Inflammatory macrophage (primary cell): ENCODE data around the gene PKD1L1.

Experiments used
- DNase-seq, 2 donors: peaks; one replicate each; pipeline ENCODE4 v3.0.0-alpha.2; 2020 to 2022

Gene PKD1L1

DNA sequence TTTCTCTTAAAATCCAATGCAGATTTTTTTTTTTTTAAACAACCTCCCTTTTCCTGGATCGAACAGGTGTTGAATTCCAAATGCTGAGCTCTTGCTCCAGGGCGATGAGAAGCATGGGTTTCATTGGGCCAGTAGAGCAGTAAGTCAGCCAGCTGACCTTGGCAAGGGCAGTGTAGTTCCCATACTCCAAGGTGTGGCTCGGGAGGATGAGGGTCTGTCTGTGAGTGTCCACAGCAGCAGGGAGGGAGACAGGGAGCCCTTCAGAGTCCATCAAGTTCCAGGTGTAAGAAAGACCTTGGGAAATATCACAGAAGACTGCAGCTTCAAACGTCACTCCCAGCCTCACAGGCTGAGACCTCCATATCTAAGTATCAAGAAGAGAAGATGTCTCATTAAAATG is 50.4 kb downstream of the PKD1L1 start:
- no peak for DNase-seq

DNA sequence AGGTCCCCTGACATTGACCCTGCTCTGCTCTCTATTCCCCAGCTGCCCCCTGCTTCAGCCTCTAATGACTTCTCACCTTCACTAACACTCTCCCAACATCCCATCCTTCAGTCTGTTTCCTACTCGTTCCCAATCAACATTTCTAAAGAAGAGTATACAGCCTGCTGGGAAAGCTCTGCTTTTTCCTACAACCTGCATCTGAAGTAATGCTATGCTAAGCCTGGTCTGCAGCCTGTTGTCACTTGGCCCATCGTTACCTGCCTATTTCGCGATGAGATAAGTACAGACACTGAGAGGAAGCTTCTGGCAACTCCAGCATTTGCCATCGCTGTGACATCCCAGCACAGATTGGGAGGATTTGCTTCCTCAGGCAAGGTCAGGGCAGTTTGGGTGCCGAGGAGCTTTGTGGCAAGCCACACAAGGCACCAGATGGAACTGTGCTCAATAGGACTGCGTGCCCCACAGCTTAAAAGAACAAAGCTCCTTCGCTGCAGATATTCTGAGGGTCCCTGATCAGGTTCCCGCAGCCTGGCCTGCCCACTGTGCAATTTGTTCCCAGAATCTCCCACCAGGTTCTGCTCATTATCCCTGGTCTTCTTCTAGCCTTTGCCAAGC is 51.4 kb downstream of the PKD1L1 start:
- no peak for DNase-seq

DNA sequence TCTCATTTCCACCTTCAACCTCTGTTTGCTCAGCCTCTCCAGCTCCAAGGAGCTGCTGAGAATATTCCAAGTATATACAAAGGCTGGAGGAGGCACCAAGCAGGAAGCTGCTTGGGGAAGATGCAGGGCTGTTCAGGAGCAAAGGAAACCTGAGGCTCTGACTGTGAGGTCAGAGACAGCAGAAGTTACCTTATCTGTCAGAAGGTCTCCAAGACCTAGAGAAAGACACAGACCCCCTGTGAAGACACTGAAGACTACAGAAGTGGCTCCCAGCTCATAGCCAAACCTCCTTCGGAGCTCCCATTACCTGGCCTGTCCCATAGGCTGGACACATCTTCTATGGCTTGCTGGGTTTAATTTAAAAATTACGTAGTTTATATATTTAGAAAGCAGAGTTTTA is 53.2 kb downstream of the PKD1L1 start:
- no peak for DNase-seq

DNA sequence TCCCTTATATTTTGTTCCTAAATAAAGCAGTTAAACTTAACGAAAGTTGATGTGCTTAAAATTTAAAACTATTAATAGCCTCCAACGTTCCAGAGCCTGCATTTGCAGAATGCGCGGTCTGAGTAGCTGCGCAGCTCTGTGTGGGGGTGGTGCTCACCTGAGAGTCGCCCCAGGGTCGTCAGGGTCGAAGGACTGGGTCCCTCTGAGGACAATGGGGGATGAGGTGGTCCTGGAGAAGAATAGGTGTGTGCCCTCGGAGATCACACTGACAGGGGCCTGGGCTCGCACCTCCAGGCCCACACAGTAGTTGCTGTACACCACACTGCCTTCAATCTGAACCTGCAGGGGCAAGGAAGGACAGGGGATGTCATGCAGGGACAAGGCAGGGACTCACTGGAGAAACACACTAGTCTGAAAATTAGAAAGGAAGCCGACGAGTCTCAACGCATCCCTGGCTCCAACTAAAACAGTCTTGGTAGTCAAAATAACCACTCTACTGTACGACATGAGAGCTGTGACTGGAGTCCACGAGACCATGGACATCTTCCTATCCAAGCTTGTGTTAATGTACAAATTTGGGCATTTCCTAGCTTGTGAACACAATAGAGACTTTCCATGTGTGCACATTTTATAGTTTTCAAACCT is 54.4 kb downstream of the PKD1L1 start:
- DNase-seq: no peak

DNA sequence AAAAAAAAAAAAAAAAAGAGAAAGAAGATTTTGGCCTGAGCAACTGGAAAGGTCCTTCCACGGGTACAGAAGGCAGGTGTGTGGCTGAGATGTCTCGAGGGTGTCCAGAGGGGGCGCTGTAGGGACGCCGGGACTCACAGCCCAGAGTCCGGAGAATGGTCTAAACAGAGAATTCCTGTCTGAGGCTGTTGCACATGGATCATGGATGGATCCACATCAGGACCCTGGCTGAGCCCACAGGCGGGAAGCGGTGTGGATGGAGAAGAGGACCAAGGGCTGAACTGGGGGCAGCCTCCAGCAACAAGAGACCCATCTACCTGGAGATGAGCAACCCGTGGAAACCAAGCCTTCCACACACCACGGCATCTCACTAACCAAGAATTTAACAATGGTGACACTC is 55.0 kb downstream of the PKD1L1 start:
- no peak for DNase-seq

DNA sequence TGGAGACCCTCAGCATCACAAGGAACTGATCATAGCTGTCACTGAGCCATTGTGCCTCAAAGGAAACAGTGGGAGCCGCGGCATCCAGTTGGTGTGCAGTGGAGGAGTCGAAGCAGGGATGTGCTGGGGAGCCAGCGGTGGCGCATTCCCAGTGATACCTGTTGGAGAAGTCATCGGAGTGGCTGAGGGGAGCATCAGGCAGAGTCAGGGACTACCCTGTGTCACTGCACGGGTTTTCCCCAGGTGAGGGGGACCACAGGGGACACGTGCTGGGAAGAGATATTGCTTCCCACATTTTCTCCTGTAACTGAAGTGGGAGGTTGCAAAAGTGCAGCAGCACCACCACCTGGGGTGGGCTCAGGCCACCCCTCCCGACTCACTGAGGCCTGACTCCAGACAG is 57.7 kb downstream of the PKD1L1 start:
- DNase-seq: no peak

DNA sequence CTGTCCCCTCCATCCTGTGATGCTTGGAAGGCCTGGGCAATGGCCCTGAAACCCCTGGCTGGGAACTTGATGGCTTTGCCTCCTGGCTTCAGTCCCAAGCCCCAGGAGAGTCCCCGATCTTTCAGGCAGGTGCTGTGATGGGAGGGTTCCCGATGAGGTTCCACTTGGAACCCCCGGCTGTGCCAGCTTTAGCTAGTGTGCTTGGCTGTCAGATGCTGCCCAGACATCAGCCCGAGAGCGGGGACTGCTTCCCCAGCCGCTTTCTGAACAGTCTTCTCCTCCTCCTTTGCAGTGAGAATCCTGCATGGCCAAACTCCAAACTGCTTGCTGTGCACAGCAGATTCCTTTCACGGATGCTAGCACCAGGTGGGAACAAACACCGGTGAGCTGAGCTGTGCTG is 58.1 kb downstream of the PKD1L1 start:
- DNase-seq: no peak

DNA sequence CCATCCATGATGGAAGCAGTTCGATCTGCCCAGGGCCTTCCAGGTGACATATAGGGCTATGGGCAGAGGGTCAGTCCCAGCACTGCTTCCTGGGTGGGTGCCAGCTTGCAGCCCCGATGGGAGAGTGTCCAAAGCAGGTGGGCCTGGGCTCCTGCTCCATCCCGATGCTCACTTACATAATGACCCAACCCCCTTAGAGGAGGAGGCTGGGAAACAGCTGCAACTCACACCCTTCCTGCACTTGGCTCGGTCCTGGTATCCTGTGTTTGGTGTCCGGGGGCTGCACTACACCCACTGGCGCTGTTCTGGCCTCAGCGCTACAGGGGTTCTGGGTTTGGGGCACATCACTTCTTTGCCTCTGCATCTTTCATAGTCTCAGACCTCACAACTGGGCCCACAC is 58.5 kb downstream of the PKD1L1 start:
- DNase-seq: no peak

DNA sequence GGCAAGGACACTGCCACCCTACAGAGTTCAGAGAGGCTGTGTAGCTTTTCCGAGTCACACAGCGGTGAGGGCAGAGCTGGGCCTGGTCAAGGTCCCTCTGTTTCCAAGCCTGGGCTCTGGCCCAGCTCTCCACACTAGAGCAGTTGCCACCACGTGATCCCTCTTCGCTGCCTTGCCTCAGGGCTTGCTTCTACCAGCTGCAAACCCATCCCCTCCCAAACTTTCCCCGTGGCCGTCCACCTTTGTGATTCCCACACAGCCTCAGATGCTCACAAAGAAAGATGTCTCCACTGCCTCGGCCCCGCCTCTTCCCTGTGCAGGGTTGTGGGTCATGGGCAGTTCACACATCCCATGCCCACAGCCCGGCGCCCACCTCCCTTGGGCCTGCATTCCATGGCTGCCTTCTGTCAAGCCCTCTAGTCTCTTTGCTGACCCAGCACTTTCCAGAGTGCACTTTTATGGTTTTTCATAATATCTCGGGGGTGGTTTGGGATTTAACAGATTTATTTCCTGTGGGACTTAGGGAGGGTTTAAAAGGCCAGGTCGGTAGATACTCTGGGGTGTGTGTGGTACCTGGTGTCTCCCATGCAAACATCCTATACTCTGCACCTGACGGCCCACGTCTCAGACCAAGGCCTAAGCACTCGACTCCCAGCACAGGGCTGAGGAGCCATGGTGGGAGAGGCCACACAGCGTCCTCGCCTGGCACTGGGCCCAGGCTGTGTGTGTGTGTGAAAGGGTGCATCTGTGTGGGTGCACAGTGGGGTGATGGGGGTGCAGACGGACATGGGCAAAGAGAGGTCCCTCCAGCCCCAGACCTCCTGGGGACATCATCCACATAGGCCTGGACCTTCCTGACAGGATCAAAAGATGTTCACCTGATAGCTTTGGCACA is 59.6 kb downstream of the PKD1L1 start:
- no peak for DNase-seq

DNA sequence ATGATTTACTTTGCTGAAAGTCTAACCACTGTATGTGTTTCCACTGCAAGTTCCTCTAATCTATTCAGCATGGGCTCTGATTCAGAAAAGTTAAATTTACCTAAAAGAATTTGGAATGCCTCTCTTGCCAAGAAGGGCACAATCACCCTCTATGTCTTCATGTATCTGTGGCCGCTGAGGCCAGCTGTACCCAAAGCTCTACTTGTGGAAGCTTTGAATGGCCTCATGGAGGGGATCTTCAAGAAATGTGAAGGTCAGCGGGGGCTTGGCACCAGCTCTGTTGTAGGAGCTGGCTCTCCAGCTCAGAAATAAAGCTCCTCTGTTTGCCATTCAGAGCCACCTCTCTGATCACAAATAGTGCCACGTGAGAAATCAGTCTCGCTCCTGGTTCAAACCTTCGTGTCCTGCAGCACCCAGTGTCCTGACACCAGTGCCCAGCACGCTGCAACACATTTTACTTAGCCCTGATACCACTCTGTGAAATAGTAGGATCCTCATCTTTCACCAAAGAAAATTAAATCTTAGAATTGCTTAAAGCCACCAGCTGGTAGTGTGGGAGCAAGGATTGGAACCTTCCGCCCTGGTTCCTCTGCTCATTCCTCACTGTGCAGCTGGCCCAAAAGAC is 61.1 kb downstream of the PKD1L1 start:
- DNase-seq: no peak

DNA sequence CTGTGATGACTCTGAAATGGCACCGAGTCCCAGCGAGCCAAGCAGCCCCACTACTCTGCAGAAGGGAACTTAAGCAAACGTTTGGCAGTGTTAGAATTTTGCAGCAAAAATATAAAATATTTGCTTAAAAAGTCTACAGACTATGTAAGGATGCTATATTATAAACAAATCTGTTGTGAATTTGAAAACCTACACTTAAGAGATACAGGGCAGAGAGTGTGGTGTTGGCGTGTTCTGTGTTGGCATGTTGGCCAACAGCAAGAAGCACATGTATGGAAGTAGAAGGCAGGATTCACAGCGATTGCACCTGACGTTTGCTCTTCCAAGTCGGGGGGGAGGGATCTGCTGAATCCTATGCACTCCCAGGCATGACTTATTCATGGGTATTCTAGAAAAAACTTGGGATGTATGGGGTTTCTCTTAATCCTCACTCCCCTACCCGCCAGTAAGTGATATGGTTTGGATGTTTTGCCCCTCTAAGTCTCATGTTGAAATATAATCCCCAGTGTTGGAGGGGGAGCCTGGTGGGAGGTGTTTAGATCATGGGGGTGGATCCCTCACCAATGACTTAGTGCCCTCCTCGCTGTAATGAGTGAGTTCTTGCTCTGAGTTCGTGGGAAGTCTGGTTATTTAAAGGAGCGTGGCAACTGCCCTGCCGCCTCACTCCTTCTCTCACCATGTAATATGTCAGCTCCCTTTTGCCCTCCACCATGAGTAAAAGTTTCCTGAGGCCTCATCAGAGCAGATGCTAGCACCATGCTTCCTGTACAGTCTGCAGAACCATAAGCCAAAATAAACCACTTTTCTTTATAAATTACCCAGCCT is 62.1 kb downstream of the PKD1L1 start:
- DNase-seq: no peak

DNA sequence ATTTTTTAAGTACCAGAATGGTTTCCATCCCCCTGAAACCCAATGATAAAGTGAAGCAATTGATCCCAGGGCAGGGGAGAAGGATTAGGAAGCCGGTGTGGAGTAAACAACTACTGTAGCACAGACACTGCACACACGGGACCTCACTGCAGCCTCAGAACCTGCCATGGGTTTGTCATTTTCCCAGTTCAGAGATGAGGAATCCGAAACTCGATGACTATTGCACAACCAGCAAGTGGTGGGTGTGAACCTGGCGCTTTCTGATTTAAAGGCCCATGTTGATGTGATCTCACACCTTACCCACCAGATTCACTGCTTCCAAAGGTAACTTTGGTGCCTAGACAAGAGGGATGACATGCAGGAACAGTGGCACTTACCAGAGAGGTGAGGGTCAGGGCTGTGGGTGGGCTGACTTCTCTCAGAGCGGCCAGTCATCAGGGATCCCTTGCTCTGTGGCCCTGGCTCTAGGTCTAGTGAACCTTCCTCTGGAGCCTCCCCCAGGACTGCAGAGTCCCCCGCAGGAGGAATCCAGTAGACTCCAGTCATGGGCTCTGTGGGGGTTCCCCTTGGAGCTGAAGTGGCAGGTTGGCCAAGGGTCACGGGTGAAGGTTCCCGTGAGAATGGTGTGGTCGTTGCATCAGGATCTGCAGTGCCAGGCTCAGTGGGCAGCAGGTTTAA is 62.8 kb downstream of the PKD1L1 start:
- no peak for DNase-seq

DNA sequence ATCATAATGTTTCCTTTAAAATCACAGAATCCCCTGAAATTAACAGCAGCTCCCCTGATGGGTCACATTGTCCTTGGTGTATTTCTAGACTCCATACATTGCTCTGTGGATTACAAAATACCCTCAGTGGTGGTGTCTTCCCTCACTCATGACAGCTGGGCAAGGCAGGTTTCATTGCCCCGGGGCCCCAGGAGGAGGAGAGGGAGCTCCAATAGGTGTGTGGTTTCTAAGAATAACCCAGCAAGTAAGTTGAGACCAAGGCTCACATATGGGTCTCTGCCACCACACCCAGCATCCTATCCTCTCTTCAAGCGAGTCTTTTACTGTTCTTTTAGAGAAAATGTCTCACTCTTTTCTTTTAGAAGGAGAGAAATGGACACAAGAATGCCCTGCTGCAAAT is 63.6 kb downstream of the PKD1L1 start:
- DNase-seq: no peak

DNA sequence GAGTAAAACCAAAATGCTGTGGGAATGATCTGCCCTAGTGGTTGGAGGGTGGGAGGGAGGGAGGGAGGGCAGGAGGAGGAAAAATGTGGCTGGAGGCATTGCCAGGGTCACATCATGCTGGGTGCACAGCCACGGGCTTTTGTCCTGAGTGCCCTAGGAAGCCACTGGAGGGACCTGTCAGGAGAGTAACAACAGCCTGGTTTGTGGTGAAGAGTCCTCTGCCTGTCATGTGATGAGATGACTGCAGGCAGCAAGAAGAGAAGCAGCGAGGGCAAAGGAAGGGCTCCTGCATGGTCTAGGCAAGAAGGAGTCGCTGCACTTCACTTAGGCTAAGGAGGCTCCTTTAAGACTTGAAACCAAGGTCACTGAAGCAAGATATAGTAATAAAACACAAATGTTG is 65.6 kb downstream of the PKD1L1 start:
- DNase-seq: peak in 1 of 2 donors; percentile 37

DNA sequence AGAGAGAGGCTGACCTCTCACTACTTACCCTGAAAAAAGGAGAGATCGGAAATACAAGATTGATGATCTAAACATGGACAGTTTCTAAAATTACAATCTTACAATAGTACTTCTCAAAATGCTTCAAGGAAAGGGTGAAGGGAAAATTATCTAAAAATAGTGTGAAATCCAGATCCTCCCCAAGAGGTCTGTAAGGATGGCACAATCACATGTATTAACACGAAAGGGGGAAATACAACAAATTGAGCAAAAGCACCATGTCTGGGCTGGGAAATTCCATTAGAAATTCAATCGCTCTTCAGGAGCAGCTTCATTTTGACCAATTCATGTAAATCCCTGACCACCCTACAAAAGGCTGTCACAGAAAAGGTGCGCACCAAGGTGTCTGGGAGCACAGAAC is 67.0 kb downstream of the PKD1L1 start:
- DNase-seq: no peak

DNA sequence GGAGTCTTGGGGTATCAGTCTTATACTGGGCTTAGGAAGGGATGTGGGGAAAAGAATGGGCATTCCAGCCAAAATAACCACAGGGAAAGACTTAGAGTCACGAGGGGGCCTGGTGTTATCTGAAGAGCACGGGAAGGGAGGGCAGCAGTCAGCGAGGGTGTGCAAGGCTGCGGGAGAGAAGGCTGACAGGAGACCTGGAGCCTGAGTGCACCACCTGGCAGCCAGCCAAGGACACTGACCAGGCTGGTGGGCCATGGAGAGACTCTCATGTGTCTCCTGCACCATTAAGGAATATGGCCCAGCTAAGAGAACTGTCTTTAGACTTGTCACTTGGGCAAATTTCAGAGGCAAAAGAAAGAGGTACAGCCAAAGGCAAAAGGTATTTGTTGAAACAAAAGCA is 69.6 kb downstream of the PKD1L1 start:
- DNase-seq: no peak

DNA sequence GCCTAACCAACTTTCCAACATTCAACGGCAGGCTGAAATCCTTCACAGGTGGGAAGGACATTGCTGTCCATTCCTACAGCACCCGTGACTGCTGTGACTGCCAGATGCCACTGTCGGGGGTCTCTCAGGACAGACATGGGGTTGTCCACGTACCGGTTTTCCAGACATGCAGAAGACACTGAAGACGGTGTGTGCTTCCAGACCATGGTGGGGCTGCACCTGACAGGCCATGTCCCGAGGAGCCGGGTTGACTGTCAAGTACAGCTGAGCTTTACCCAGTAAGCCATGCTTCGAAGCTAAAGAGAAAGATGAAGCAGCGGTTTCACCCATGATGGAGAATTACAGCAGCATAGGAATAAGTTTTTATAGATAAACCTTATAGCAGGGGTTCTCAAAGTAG is 70.9 kb downstream of the PKD1L1 start:
- no peak for DNase-seq

DNA sequence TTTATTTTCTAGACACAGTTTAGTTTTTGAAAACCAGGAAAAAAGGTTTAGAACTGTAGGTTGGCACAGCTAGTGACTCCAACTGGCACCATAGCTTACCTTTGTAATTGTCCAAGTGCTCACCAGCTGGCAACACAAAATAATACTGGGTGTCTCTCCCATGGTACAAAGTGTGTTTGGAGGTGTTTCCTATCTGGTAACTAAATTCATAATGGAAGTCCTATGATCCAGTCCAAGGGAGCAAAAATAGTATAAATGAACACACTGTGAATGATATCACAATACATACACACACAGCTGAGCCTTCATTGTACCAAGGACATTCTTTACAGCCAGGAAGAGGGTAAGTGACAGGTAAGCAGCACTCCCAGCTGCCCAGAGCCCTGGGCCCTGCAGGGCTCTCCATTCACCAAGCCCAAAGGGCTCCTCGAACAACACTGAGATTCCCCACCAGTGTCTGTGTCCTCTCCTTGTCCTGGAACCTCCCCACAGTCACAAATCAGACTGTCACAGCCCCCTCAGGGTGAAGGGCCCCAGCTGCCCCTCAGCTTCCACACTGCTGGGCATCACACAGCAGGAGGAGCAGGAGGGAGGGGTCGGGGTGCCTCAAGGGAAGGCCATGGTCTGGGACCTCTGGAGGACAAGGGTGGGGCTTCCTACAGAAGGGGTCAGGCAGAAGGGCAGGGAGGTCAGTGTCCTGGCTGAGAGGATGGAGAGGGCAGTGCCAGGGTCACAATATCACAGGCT is 72.1 kb downstream of the PKD1L1 start:
- no peak for DNase-seq

DNA sequence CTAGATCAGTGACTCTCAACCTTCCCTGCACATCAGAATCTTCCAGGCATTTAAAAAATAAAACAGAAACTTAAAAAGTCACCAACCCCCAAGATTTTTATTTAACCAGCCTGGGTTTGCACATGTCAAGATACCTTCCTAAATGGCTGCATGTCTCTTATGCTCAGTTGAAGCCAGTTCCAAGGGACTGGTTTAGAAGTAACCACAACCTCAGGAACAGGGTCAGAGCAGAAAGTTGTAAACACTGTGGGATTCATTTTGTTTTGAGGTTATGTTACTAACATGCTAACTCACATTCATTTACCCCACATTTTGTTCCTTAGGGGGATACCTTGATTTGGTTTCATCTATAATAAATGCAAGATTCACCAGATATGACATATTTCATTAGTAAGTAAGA is 72.9 kb downstream of the PKD1L1 start:
- no peak for DNase-seq

DNA sequence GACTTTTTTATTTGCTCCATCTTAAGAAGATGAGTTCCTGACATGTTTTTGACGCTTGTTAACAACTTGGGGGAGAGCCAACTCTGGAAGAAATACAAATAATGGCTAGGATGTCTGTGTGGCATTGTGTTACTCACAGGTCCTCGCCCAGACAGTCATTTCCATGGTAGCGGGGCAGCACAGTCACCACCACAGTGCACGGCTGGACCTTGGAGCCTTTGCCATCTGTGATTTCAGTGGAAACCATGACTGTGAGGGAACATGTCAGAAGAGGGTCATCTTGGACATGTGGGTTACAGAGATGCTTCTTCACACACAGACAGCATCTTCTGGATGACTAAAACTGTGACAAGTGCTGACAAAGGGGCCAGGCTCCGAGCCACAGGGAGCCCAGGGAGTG is 74.5 kb downstream of the PKD1L1 start:
- DNase-seq: no peak

DNA sequence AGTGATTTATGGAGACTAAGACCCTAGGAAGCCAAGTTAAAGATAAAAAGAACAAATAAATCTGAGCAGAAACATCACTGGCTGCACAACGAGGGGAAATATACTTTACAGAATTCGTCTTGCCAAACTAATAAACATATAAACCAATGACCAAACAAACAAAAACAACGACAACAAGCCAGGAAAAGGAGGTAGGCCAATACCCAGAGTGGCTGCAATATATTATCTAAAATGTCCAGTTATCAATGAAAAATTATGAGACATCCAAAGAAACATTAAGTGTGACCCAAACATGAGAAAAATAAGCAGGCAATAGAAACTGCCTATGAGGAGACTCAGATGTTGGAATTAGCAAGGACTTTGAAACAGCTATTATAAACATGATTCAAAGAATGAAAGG is 81.0 kb downstream of the PKD1L1 start:
- DNase-seq: no peak
